Neuron (in vitro differentiated cells): ENCODE measurements around the gene ID1.
A peak's percentile ranks its signal among the peaks of the same experiment; 100 is the strongest.

Experiments
- H2AFZ ChIP-seq: one replicate; pipeline ENCODE4 v1.6.1; 2013; ENCODE audit warnings: low read depth, mild to moderate bottlenecking, inconsistent platforms, low read length, moderate library complexity
- H3K27me3 ChIP-seq: one replicate; pipeline ENCODE4 v1.6.1; 2013; ENCODE audit warnings: low read length; ENCODE audit not compliant: insufficient read depth
- H3K36me3 ChIP-seq: one replicate; pipeline ENCODE4 v1.6.1; 2013; ENCODE audit warnings: low read length; ENCODE audit not compliant: insufficient read depth
- H3K4me1 ChIP-seq: one replicate; pipeline ENCODE4 v1.6.1; 2013; ENCODE audit warnings: low read length; ENCODE audit not compliant: insufficient read depth
- H3K4me3 ChIP-seq: 2 replicates; pipeline ENCODE4 v1.5.1; 2013; ENCODE audit warnings: mild to moderate bottlenecking, low read length, moderate library complexity
- H3K9me3 ChIP-seq: one replicate; pipeline ENCODE4 v1.6.1; 2013; ENCODE audit warnings: low read length

The ID1 gene, protein sequence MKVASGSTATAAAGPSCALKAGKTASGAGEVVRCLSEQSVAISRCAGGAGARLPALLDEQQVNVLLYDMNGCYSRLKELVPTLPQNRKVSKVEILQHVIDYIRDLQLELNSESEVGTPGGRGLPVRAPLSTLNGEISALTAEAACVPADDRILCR

GRCh38 chr20:31605031-31605901 is at the start of gene ID1:
Gene ID1 (plus strand): TSS chr20:31605289. CDS start chr20:31605388, 99 bp downstream.
- Histone ChIP-seq H3K27me3 (peaks cover 36% of the 10 kb centered on the region), H2AFZ (peak within 1 kb of the TSS; percentile 4), H3K4me3 (peak within 1 kb of the TSS; percentile 64), H3K36me3 (no peaks in the 10 kb centered on the region), H3K4me1 (peaks cover 36% of the 10 kb centered on the region), H3K9me3 (no peaks in the 10 kb centered on the region)

- Histone ChIP-seq H3K4me3 (no peak overlapping the region), H3K27me3 (no peaks in the 10 kb centered on the region), H2AFZ (no peak overlapping the region), H3K9me3 (no peaks in the 10 kb centered on the region), H3K4me1 (no peaks in the 10 kb centered on the region), H3K36me3 (peaks cover 44% of the 10 kb centered on the region)
These were observed 45.4 kb upstream of the ID1 start for GRCh38 chr20:31559704-31560093.

DNA sequence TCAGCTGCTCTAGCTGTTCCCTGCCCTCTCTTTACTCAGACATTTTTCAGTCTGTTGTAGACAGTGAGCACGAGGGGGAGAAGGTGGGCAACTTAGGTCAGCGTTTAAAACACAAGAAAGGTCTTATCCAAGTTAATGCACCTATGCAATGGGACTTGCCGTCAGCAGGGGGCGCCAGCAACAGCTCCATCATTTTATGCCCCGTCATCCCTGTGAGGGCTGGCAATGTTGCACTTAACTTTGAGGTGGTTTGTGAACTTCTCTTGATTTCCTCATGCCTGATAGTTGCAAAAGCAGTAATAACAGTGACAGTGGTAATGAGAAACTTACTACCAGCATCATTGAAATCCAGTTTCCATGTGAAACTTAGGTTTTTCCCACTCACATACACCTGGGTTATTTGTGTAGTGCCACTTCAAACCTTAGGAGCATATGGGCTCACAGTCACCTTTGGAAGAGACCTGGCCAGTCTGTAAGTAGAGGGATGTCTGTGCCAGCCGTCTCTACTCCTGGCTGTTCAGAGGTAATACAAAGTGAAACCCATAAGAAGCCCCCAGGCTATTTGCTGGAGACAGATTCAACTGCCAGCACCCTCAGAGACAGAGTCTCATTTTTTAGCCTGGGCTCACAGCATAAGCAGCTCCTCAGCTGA is 44.9 kb upstream of the ID1 start:
- no peaks in the 10 kb centered on the region for H3K4me1 ChIP-seq
- H3K9me3 ChIP-seq = no peaks in the 10 kb centered on the region
- no peaks in the 10 kb centered on the region for H3K27me3 ChIP-seq
- no peak overlapping the region for H3K4me3 ChIP-seq
- H3K36me3 ChIP-seq = peaks cover 38% of the 10 kb centered on the region
- H2AFZ ChIP-seq = no peak overlapping the region

GRCh38 chr20:31560746-31561598 is 44.1 kb upstream of the ID1 start:
- Histone ChIP-seq H2AFZ (no peak overlapping the region), H3K9me3 (no peaks in the 10 kb centered on the region), H3K36me3 (peaks cover 42% of the 10 kb centered on the region), H3K4me1 (no peaks in the 10 kb centered on the region), H3K27me3 (no peaks in the 10 kb centered on the region), H3K4me3 (no peak overlapping the region)

DNA sequence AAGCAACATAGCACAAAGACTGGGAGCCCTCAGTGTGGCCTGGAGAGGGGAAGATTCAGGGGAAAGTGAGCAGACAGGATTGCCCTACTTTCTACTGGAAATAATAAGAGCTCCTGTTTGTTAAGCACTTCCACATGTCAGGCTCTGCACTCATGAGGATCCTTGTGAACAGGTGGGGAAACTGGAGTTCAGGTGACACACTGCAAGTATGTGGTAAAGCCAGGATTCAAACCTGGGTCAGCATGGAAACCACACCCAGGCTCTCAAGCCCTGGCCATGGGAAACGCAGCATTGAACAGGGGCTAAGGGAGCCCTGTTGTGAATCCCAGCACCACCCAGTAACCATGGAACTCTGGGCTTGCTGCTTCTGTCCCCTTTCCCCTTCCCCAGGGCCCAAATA is 42.8 kb upstream of the ID1 start:
- Histone ChIP-seq H3K27me3 (no peaks in the 10 kb centered on the region), H3K9me3 (no peaks in the 10 kb centered on the region), H2AFZ (no peak overlapping the region), H3K4me3 (no peak overlapping the region), H3K36me3 (peaks cover 46% of the 10 kb centered on the region), H3K4me1 (no peaks in the 10 kb centered on the region)

GRCh38 chr20:31564284-31564683 is 40.8 kb upstream of the ID1 start:
- Histone ChIP-seq H3K4me3 (no peak overlapping the region), H3K36me3 (peaks cover 50% of the 10 kb centered on the region), H3K4me1 (no peaks in the 10 kb centered on the region), H3K27me3 (no peaks in the 10 kb centered on the region), H3K9me3 (no peaks in the 10 kb centered on the region), H2AFZ (no peak overlapping the region)

- Histone ChIP-seq H3K9me3 (no peaks in the 10 kb centered on the region), H2AFZ (no peak overlapping the region), H3K4me1 (no peaks in the 10 kb centered on the region), H3K36me3 (peaks cover 50% of the 10 kb centered on the region), H3K4me3 (no peak overlapping the region), H3K27me3 (no peaks in the 10 kb centered on the region)
These were observed 39.3 kb upstream of the ID1 start for GRCh38 chr20:31565699-31566318.

DNA sequence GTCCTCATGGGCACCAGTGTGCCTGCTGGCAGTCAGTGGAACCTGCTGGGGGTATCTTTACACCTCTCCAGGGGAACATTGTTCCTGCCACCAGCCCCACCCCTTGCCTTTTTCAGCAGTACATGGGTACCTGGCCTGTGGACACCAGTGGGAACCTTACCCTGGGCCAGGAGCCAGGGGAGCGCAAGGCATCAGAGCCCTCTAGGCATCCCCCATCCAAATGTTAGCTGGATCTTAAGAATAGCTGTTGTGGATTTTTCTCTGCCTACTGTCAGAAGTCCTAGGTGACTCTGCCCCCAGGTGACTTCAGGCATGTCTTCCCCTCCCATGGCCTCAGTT is 38.8 kb upstream of the ID1 start:
- H3K4me3 ChIP-seq = no peak overlapping the region
- H3K4me1 ChIP-seq = no peaks in the 10 kb centered on the region
- no peaks in the 10 kb centered on the region for H3K27me3 ChIP-seq
- no peaks in the 10 kb centered on the region for H3K9me3 ChIP-seq
- H3K36me3 ChIP-seq = peaks cover 47% of the 10 kb centered on the region
- H2AFZ ChIP-seq = no peak overlapping the region

- Histone ChIP-seq H3K36me3 (peaks cover 42% of the 10 kb centered on the region), H3K9me3 (no peaks in the 10 kb centered on the region), H3K4me3 (no peak overlapping the region), H2AFZ (no peak overlapping the region), H3K27me3 (no peaks in the 10 kb centered on the region), H3K4me1 (no peaks in the 10 kb centered on the region)
These were observed 38.3 kb upstream of the ID1 start for GRCh38 chr20:31566658-31567379.

DNA sequence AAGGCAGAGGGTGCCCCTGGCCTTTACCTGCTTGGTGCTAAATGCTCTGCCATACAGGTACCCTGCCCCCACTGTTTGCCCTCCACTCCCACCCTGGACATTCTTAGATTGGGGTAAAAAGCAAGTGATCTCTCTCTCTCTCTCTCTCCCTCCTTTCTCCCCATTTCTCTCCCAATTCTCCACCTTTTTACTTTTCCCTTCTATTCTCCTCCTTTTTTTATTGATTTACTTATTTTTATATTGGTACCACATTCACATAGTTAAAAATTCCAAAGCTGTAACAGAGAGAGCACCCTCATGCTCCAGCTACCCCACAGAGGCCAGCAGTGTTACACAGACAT is 37.7 kb upstream of the ID1 start:
- Histone ChIP-seq H3K4me1 (peaks cover 3% of the 10 kb centered on the region), H2AFZ (no peak overlapping the region), H3K36me3 (peaks cover 37% of the 10 kb centered on the region), H3K27me3 (no peaks in the 10 kb centered on the region), H3K9me3 (no peaks in the 10 kb centered on the region), H3K4me3 (no peak overlapping the region)

- Histone ChIP-seq H3K27me3 (no peaks in the 10 kb centered on the region), H3K4me3 (no peak overlapping the region), H3K4me1 (peaks cover 7% of the 10 kb centered on the region), H3K9me3 (no peaks in the 10 kb centered on the region), H3K36me3 (peaks cover 30% of the 10 kb centered on the region), H2AFZ (no peak overlapping the region)
These were observed 36.9 kb upstream of the ID1 start for GRCh38 chr20:31568041-31568731.

DNA sequence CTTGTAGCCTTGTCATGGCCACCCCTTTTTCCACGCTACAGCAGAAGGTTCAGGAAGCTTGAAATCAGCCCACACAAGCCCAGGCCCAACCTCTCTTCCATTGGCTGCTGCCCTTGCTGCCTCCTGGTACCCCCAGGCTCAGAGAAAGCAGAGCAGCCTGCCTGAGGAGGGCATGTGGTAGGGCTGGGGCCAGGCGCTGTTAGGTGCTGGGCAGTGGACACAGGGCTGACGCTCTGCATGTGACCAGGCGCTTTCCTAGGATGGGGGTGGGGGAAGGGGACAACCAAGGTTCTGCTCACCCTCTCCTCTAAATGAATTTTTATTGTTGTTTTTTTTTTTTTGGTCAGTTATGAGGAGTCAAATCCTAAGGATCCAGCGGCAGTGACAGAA is 36.3 kb upstream of the ID1 start:
- H2AFZ ChIP-seq = no peak overlapping the region
- no peaks in the 10 kb centered on the region for H3K9me3 ChIP-seq
- no peak overlapping the region for H3K4me3 ChIP-seq
- H3K4me1 ChIP-seq = peaks cover 11% of the 10 kb centered on the region
- H3K27me3 ChIP-seq = no peaks in the 10 kb centered on the region
- peaks cover 27% of the 10 kb centered on the region for H3K36me3 ChIP-seq
